Measurements from ENCODE around the gene XPNPEP2.

XPNPEP2 gene

DNA sequence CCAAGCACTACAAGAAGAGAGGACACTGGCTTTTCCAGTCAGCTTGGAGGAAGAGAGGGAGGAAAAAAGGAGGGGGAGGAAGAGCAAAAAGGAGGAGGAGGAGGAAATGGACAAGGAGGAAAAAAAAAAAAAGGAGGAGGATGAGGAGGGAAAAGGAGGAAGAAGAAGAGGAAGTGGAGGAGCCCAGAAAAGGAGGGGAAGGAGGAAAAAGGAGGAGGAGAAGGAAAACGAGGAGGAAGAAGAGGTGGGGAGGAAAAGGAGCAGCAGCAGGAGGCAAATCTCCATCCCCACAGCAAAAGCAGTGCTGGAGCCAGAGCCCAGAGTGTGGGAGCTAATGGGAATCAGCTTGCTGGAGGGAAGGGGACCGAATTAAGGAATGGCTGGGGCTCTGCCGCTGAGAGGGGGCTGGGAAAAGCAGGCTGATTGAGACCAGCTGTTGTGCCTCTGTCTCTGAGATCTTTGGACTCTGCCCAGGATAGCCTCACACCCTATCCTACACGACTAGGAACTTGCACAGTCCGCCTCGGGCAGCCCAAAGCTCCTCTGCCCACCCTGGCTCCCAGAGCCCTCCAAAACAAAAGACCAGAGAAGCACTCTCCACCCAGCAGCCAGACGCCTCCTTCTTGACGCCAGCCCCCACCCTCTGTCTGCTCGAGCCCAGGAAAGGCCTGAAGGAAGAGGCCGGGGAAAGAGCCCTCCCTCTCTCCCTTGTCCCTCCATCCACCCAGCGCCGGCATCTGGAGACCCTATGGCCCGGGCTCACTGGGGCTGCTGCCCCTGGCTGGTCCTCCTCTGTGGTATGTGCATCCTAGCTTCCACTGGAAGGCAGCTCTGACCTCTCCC is at the start of gene XPNPEP2:
XPNPEP2 (plus strand) TSS at position 514 of the 843 bp plus-strand sequence; CDS start at position 749, 235 bp downstream.
- no peak for DNase-seq

DNA sequence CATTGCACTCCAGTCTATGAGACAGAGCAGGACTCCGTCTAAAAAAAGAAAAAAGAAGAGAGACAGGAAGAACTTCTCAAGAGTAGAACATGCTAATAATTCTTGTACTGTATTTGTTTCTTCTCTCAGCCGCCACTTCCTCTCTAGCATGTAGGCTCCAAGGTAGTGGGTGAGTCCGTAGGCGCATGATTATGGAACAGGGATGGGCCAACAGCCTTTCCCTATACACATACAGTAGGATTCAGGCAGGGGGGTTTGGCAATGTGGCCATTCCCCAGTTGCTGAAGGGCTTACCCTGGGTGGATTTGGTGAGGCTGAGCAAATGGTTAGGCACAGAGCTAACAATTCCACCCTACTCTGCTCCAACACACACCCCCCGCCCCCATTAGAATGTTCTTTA is 49.0 kb upstream of the XPNPEP2 start:
- DNase-seq: no peak

GRCh38 chrX:129690435-129690834 is 48.3 kb upstream of the XPNPEP2 start:
- DNase-seq: no peak

DNA sequence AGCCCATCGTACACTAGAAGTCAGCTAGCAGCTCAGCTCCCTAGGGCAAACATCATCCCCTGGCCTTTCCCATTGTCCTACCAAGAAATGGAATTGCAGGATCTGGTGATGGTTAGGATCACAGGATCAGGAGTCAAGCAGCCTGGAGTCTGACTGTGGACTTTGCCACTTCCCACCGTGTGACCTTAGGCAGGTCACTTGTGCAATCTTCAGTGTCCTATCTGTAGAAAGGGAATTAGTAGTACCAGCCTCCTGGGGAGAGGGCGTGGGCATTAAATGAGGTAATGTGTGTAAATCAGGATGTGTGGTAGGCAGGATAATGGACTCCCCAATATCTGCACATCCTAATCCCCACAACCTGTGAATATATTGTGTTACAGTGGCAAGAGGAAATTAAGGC is 45.4 kb upstream of the XPNPEP2 start:
- no peak for DNase-seq

DNA sequence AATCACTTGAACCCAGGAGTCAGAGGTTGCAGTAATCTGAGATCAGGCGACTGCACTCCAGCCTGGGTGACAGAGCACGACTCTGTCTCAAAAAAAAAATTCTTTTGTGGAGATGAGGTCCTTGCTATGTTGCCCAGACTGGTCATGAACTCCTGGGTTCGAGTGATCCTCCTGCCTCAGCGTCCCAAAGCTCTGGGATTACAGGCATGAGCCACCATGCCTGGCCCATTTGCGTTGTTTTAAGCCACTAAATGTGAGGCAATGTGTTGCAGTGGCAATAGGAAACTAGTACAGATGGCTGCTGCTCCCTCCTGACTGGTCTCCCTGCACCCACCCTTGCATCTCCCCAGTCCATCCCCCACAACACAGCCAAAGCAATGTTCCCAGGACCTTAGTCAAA is 44.0 kb upstream of the XPNPEP2 start:
- DNase-seq: no peak

GRCh38 chrX:129695535-129695934 is 43.2 kb upstream of the XPNPEP2 start:
- no peak for DNase-seq

GRCh38 chrX:129695937-129696336 is 42.8 kb upstream of the XPNPEP2 start:
- DNase-seq: no peak

DNA sequence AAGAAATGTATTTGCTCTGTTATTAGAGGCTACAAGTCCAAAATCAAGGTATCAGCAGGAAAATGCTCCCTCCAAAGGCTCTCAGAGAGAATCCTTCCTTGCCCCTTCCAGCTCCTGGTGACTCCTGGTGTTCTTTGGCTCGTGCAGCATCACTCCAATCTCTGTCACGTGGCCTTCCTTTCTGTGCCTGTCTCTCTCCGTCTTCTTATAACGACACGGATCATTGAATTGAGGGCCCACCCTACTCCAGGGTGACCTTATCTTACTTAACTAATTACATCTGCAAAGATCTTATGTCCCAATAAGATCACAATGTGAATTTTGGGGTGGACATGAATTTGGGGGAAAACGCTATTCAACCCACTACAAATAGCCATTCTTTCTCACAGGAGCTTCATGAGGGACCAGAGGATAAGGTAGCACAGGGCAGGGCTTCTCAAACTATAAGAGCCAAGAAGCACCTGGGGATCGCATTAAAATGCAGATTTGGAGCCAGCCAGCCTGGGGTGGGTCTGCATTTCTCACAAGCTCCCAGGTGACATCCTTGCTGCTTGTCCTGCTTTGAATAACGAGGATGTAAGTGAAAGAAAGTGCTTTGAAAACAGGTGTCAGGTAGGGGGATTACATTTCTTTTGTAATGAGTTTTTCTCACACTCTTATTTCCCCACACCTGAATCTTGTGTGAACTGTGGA is 42.2 kb upstream of the XPNPEP2 start:
- DNase-seq: no peak

DNA sequence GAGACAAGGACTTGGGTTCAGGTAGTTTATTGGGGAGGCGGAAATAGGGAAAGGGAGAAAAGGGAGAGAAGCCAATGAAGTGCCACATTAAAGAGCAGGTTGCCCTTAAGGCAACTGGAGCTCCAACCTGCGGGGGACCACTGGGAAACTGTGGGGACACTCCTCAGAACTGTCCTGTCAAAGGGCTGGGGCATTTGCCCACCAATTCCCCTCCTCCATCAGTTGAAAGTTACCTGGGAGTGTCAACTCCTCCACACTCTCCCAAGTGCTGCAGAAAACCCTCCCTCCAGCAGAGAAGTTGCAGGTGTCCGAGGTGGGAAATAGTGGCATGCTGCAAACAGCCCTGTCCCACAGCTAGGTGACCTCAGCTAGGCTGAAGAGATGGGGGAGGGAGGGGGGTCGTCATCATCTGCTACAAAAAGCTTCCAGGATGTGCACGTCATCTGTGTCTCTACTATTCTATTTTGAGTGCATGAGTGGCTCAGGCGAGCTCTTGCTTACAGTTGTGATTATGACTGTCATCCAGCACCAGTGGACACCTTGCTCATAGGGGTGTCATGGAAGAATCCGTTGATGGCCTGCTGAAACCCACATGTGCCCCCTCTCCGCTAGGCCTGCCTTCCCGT is 41.5 kb upstream of the XPNPEP2 start:
- DNase-seq: no peak

GRCh38 chrX:129698150-129698549 is 40.6 kb upstream of the XPNPEP2 start:
- no peak for DNase-seq

DNA sequence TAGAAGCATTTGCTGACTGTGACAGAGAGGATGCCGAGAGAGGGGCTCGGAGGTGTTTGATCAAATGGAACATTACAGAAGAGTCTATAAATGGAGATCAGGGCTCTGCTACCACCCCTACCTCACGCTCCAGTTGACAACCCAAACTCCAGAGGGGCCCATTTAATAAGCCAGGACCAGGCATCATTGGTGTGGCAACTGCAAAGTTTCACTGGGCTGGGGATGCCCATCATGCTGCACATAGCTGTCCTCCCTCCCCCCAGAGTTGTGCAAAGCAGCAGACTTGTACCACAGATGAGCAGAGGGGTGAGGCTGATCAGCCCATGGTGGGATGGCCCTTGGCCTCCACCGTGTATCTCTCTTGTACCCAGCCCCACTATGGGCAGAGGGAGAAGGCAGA is 38.2 kb upstream of the XPNPEP2 start:
- DNase-seq: no peak

DNA sequence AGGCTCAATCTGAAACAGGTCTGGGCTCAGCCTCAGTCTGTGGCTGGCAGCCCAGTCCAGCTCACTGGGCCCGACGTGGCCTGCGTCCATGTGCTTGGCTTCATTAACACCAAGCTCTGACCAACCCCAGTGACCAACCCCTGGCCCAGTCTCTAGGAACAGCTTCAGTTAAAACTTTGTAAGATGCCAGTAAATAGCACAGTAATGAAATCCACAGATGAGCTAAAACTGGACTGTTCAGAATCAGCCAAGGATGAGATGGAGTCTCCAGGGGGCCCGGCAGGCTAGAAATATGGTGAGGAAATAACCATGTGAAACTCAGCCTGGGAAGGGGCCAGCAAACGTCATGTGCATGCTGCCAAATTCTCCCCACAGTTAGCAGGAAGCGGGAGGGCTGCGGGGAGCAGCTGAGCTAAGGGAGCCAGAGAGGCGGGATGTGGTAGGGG is 37.1 kb upstream of the XPNPEP2 start:
- no peak for DNase-seq

- no peak for DNase-seq
Measured at GRCh38 chrX:129704491-129704890, 34.3 kb upstream of the XPNPEP2 start.

DNA sequence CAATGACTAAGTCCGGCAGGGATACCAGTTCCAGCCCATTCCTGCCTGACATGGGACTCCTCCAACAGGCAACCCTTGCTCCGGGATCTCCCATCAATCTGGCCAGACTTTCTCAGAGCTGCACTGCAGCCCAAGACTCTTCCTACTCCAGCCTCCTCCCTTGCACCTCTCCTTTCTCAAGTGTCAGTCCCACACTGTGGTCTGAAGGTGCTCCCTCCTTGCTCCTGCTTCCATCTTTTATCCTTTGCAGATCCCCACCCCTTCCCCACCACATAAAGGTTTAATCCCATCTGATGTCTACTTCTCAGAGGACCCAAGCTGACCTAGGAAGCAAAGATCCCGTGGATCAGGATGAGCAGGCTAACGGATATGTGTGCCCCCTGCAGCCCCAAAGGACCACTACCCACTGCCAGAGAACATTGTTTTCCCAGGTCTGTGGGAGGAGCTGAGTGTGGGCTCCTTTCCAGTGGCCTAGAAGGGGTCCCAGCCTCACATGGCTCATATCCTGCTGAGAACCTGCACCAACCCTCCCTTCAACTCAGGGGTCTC is 33.3 kb upstream of the XPNPEP2 start:
- DNase-seq: no peak

GRCh38 chrX:129705988-129706387 is 32.8 kb upstream of the XPNPEP2 start:
- DNase-seq: no peak

GRCh38 chrX:129706400-129707072 is 32.2 kb upstream of the XPNPEP2 start:
- no peak for DNase-seq

DNA sequence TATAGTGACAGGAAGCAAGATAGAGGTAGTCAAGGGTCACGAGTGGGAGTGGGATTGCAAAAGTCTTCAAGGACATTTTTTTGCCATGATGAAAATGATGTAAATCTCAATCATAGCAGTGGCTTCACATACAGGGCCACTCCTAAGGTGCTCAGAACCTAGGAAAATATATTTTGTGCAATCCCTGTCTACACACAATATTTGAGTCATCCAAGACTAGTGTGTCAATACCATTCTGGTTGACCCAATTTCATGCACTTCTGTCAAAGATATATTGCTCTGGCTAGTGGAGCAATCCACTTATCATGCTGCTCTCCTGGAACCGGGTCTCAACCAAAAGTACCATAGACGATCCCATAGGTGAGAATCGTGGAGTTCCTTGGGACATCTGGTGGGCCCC is 24.2 kb upstream of the XPNPEP2 start:
- no peak for DNase-seq

DNA sequence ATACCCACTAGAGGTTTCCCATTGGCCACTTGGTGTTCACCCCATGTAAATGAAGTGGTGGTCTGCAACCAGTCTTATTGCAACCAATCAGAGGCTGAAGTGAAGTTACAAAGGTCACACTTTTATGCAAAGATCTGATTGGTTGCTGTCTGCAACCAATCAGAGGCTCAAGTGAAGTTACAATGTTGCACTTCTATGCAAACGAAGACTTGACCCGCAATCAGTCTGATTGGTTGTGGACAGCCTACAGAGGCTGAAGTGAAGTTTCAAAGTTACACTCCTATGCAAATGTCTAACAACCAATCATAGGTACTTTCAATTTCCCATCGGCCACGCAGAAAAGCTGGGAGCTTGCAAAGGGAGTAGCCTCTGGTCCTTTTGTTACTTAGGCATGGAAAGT is 22.3 kb upstream of the XPNPEP2 start:
- DNase-seq: no peak

GRCh38 chrX:129717892-129718291 is 20.9 kb upstream of the XPNPEP2 start:
- DNase-seq: no peak

- no peak for DNase-seq
Measured at GRCh38 chrX:129718676-129719075, 20.1 kb upstream of the XPNPEP2 start.

DNA sequence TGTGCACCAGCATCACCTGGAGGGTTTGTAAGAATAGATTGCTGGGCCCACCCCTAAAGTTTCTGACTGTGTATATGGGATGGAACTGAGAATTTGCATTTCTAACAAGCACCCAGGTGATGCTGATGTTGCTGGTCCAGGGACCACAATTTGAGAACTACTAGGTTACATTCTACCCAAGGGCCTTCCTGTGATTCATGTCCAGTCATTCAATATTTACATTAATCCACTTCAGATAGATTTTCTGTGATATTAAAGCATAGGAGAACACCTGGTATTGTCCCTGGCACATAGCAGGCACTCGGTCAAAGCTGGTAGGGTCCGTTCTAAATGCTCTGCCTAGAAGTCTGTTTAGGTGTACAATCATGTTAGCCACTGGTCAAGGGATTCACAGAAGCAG is 19.5 kb upstream of the XPNPEP2 start:
- DNase-seq: no peak

GRCh38 chrX:129719931-129720530 is 18.7 kb upstream of the XPNPEP2 start:
- no peak for DNase-seq

DNA sequence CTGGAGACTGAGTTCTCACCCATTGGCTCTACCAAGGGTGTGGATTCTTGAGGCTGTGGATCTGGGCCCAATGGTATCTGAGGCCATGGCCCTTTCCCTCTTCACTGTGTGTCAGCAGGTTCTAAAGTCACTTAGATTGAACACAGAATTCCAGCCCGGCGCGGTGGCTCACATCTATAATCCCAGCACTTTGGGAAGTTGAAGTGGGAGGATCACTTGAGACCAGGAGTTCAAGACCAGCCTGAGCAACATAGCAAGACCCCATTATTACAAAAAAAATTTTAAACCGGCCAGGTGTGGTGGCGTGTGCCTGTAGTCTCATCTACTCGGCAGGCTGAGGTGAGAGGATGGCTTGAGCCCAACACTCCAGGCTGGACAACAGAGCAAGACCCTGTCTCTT is 18.0 kb upstream of the XPNPEP2 start:
- DNase-seq: no peak
